Naive B cell (primary cell): ENCODE results near the gene LVRN. TPM values are rescaled to one million over a fixed set of nuclear protein-coding genes. Genes with fewer than 3 reads are reported as not detected.

Experiments
- ATAC-seq, 2 donors: fragments of 150-1000 bp; cut with Tn5 transposase; 2 replicates each; pipeline ENCODE4 v1.10.0; 2021; ENCODE audit warnings: low read depth in 2 of 2, mild to moderate bottlenecking in 2 of 2, moderate library complexity in 2 of 2
- DNase-seq: peaks from one replicate; pipeline ENCODE4 v3.0.0; 2022
- H3K27ac Mint-ChIP-seq, 6 donors: one replicate each; pipeline ENCODE4 v1.8.0; 2020 to 2022; ENCODE audit warnings: mild to moderate bottlenecking in 6 of 6, mixed read lengths in 6 of 6, moderate library complexity in 5 of 6, inconsistent platforms in 2 of 6
- H3K27me3 Mint-ChIP-seq, 3 donors: one replicate each; pipeline ENCODE4 v1.8.0; 2021 to 2022; ENCODE audit warnings: mixed read lengths in 3 of 3, mild to moderate bottlenecking in 1 of 3
- H3K36me3 Mint-ChIP-seq, 2 donors: one replicate each; pipeline ENCODE4 v1.8.0; 2020 to 2022; ENCODE audit warnings: mixed read lengths in 2 of 2, inconsistent platforms in 1 of 2, mild to moderate bottlenecking in 1 of 2
- H3K4me1 Mint-ChIP-seq, 3 donors: one replicate each; pipeline ENCODE4 v1.8.0; 2020 to 2022; ENCODE audit warnings: mixed read lengths in 3 of 3, inconsistent platforms in 1 of 3, mild to moderate bottlenecking in 1 of 3, moderate library complexity in 1 of 3
- H3K4me3 Mint-ChIP-seq, 8 donors: one replicate each; pipeline ENCODE4 v1.8.0; 2020 to 2022; ENCODE audit warnings: mild to moderate bottlenecking in 8 of 8, mixed read lengths in 8 of 8, moderate library complexity in 8 of 8, inconsistent platforms in 2 of 8
- H3K9me3 Mint-ChIP-seq, 7 donors: one replicate each; pipeline ENCODE4 v1.8.0; 2020 to 2022; ENCODE audit warnings: mixed read lengths in 7 of 7, mild to moderate bottlenecking in 5 of 7, inconsistent platforms in 2 of 7, moderate library complexity in 1 of 7
- polyA plus RNA-seq, 6 donors: library from polyadenylated mRNA; unstranded; fragments of 300-500 nt; fragmentation: Illumina TruSeq; gene quantifications; one replicate each; pipeline ENCODE4 v1.2.3, GENCODE V29; 2021; ENCODE audit warnings: low read depth in 6 of 6

The LVRN gene
- polyA plus RNA-seq, 6 donors from 2014 or later = not detected

GRCh38 chr5:116013207-116013785 is 51.0 kb downstream of the LVRN start:
- H3K27ac Mint-ChIP-seq = peak overlapping the region in 1 of 6 donors; percentile 67
- no peaks in the 10 kb centered on the region for H3K9me3 Mint-ChIP-seq
- no peak for DNase-seq
- H3K36me3 Mint-ChIP-seq = no peaks in the 10 kb centered on the region
- ATAC-seq = no peak
- peaks cover 12 to 25% (median 15%) of the 10 kb centered on the region in 3 donors for H3K27me3 Mint-ChIP-seq
- H3K4me3 Mint-ChIP-seq = no peak overlapping the region
- no peaks in the 10 kb centered on the region for H3K4me1 Mint-ChIP-seq

- DNase-seq = no peak
- H3K4me3 Mint-ChIP-seq = no peak overlapping the region
These were observed 51.7 kb downstream of the LVRN start for GRCh38 chr5:116013936-116014335.

GRCh38 chr5:116023619-116024018 is 61.3 kb downstream of the LVRN start:
- H3K27ac Mint-ChIP-seq = peak overlapping the region in 1 of 6 donors; percentile 71
- no peaks in the 10 kb centered on the region for H3K36me3 Mint-ChIP-seq
- DNase-seq = no peak
- H3K27me3 Mint-ChIP-seq = peaks cover 9 to 26% (median 12%) of the 10 kb centered on the region in 3 donors
- no peak for ATAC-seq
- peaks cover 0 to 4% (median 0%) of the 10 kb centered on the region in 7 donors for H3K9me3 Mint-ChIP-seq
- H3K4me3 Mint-ChIP-seq = no peak overlapping the region
- H3K4me1 Mint-ChIP-seq = no peaks in the 10 kb centered on the region

More at GRCh38 chr5:116013936-116014335, 51.7 kb downstream of the LVRN start:
- H3K4me1 Mint-ChIP-seq = no peaks in the 10 kb centered on the region
- H3K9me3 Mint-ChIP-seq = no peaks in the 10 kb centered on the region
- H3K27me3 Mint-ChIP-seq = peaks cover 12 to 25% (median 15%) of the 10 kb centered on the region in 3 donors
- H3K36me3 Mint-ChIP-seq = no peaks in the 10 kb centered on the region
- ATAC-seq = no peak
- H3K27ac Mint-ChIP-seq = no peak overlapping the region

GRCh38 chr5:116025866-116026265 is 63.6 kb downstream of the LVRN start:
- Mint-ChIP-seq H3K27ac (no peak overlapping the region), H3K27me3 (peaks cover 9 to 21% (median 12%) of the 10 kb centered on the region in 3 donors), H3K9me3 (peaks cover 0 to 4% (median 0%) of the 10 kb centered on the region in 7 donors), H3K4me1 (no peaks in the 10 kb centered on the region), H3K4me3 (no peak overlapping the region), H3K36me3 (no peaks in the 10 kb centered on the region)
- DNase-seq = no peak
- ATAC-seq = no peak

- peak within 1 kb of the TSS in 5 of 8 donors; percentile 31 to 76 (median 39) for H3K4me3 Mint-ChIP-seq
- peak within 1 kb of the TSS in 5 of 6 donors; percentile 15 to 84 (median 39) for H3K27ac Mint-ChIP-seq
- ATAC-seq = peak; percentile 37 to 79
These were observed 69.8 kb downstream of the LVRN start, which contains the start of gene ARL14EPL for GRCh38 chr5:116032094-116032517. Gene ARL14EPL (plus strand): TSS chr5:116032472. CDS start chr5:116051466, 18,994 bp downstream.

GRCh38 chr5:116032991-116033390 is 70.7 kb downstream of the LVRN start:
- H3K27me3 Mint-ChIP-seq = peaks cover 0 to 8% (median 5%) of the 10 kb centered on the region in 3 donors
- DNase-seq (no peak), ATAC-seq (peak in 1 of 2 donors; percentile 46)
- peaks cover 15 to 42% (median 22%) of the 10 kb centered on the region in 3 donors for H3K4me1 Mint-ChIP-seq
- H3K36me3 Mint-ChIP-seq = no peaks in the 10 kb centered on the region
- peaks cover 0 to 3% (median 0%) of the 10 kb centered on the region in 7 donors for H3K9me3 Mint-ChIP-seq
- H3K27ac Mint-ChIP-seq = peak overlapping the region in 5 of 6 donors; percentile 15 to 68 (median 39)
- H3K4me3 Mint-ChIP-seq = peak overlapping the region in 5 of 8 donors; percentile 31 to 76 (median 39)

More at GRCh38 chr5:116032094-116032517, 69.8 kb downstream of the LVRN start, which contains the start of gene ARL14EPL:
- Mint-ChIP-seq H3K36me3 (no peaks in the 10 kb centered on the region), H3K4me1 (peaks cover 11 to 34% (median 18%) of the 10 kb centered on the region in 3 donors), H3K27me3 (peaks cover 0 to 12% (median 11%) of the 10 kb centered on the region in 3 donors), H3K9me3 (peaks cover 0 to 4% (median 0%) of the 10 kb centered on the region in 7 donors)
- no peak for DNase-seq

GRCh38 chr5:116035123-116035522 is 72.8 kb downstream of the LVRN start:
- DNase-seq (no peak), ATAC-seq (no peak)
- Mint-ChIP-seq H3K36me3 (no peaks in the 10 kb centered on the region), H3K9me3 (no peaks in the 10 kb centered on the region), H3K4me1 (peaks cover 30 to 57% (median 42%) of the 10 kb centered on the region in 3 donors), H3K27ac (peak overlapping the region in 3 of 6 donors; percentile 3 to 56 (median 17)), H3K27me3 (no peaks in the 10 kb centered on the region), H3K4me3 (no peak overlapping the region)

- H3K4me1 Mint-ChIP-seq = peaks cover 30 to 49% (median 42%) of the 10 kb centered on the region in 3 donors
- H3K36me3 Mint-ChIP-seq = no peaks in the 10 kb centered on the region
- no peak for ATAC-seq
- DNase-seq = no peak
- no peaks in the 10 kb centered on the region for H3K9me3 Mint-ChIP-seq
- H3K27me3 Mint-ChIP-seq = no peaks in the 10 kb centered on the region
- H3K4me3 Mint-ChIP-seq = no peak overlapping the region
- H3K27ac Mint-ChIP-seq = peak overlapping the region in 2 of 6 donors; percentile 66 to 86
These were observed 75.1 kb downstream of the LVRN start for GRCh38 chr5:116037236-116037822.

- Mint-ChIP-seq H3K4me1 (peaks cover 28 to 37% (median 35%) of the 10 kb centered on the region in 3 donors), H3K9me3 (no peaks in the 10 kb centered on the region)
These were observed 76.5 kb downstream of the LVRN start for GRCh38 chr5:116038817-116039216.

GRCh38 chr5:116042375-116042774 is 80.1 kb downstream of the LVRN start:
- H3K9me3 Mint-ChIP-seq = no peaks in the 10 kb centered on the region
- H3K4me1 Mint-ChIP-seq = peaks cover 19 to 24% (median 20%) of the 10 kb centered on the region in 3 donors
- ATAC-seq = no peak
- H3K27me3 Mint-ChIP-seq = no peaks in the 10 kb centered on the region
- no peaks in the 10 kb centered on the region for H3K36me3 Mint-ChIP-seq
- no peak overlapping the region for H3K4me3 Mint-ChIP-seq
- DNase-seq = no peak
- H3K27ac Mint-ChIP-seq = no peak overlapping the region

More at GRCh38 chr5:116038817-116039216, 76.5 kb downstream of the LVRN start:
- peak overlapping the region in 5 of 6 donors; percentile 82 to 95 (median 90) for H3K27ac Mint-ChIP-seq
- H3K4me3 Mint-ChIP-seq = peak overlapping the region in 6 of 8 donors; percentile 23 to 82 (median 56)
- no peaks in the 10 kb centered on the region for H3K36me3 Mint-ChIP-seq
- DNase-seq = peak; percentile 66
- ATAC-seq = peak; percentile 100
- no peaks in the 10 kb centered on the region for H3K27me3 Mint-ChIP-seq

- Mint-ChIP-seq H3K27ac (peak overlapping the region in 1 of 6 donors; percentile 9), H3K4me3 (no peak overlapping the region), H3K9me3 (no peaks in the 10 kb centered on the region), H3K36me3 (no peaks in the 10 kb centered on the region), H3K4me1 (peaks cover 4 to 9% (median 5%) of the 10 kb centered on the region in 3 donors), H3K27me3 (peaks cover 0 to 4% (median 0%) of the 10 kb centered on the region in 3 donors)
- no peak for ATAC-seq
- DNase-seq = no peak
These were observed 81.8 kb downstream of the LVRN start for GRCh38 chr5:116044073-116044472.

GRCh38 chr5:116045821-116046220 is 83.5 kb downstream of the LVRN start:
- Mint-ChIP-seq H3K4me3 (no peak overlapping the region), H3K27ac (no peak overlapping the region), H3K9me3 (no peaks in the 10 kb centered on the region), H3K27me3 (peaks cover 0 to 9% (median 0%) of the 10 kb centered on the region in 3 donors), H3K4me1 (no peaks in the 10 kb centered on the region), H3K36me3 (no peaks in the 10 kb centered on the region)
- DNase-seq = no peak
- ATAC-seq = no peak

- H3K4me3 Mint-ChIP-seq = no peak overlapping the region
- no peaks in the 10 kb centered on the region for H3K9me3 Mint-ChIP-seq
- no peaks in the 10 kb centered on the region for H3K4me1 Mint-ChIP-seq
- DNase-seq (no peak), ATAC-seq (no peak)
- H3K36me3 Mint-ChIP-seq = no peaks in the 10 kb centered on the region
- H3K27ac Mint-ChIP-seq = no peak overlapping the region
- peaks cover 0 to 13% (median 4%) of the 10 kb centered on the region in 3 donors for H3K27me3 Mint-ChIP-seq
These were observed 84.0 kb downstream of the LVRN start for GRCh38 chr5:116046261-116046660.
